Right lung (tissue), 5 donors: ENCODE results near the gene PCMTD2. TPM values are rescaled to one million over a fixed set of nuclear protein-coding genes. Genes with fewer than 3 reads are reported as not detected.

Experiments
- DNase-seq, 2 donors: peaks; one replicate each; pipeline ENCODE4 v3.0.0-alpha.2; 2013
- polyA plus RNA-seq, 5 donors: library from polyadenylated mRNA; unstranded; fragments of 120-200 nt; gene quantifications; one replicate each; pipeline versions ENCODE4 v1.2.1 to v1.2.3, GENCODE V29; 2013; ENCODE audit warnings: inconsistent platforms in 1 of 5, low replicate concordance in 1 of 5; ENCODE audit not compliant: insufficient read length in 5 of 5, insufficient read depth in 1 of 5

Gene PCMTD2
- polyA plus RNA-seq, 5 donors, result 86.2 to 166 (median 138) TPM

- no peak for DNase-seq
Measured at GRCh38 chr20:64254156-64254555, 1.4 kb upstream of the PCMTD2 start.

- DNase-seq, result no peak
Measured at GRCh38 chr20:64254571-64255360, 782 bp upstream of the PCMTD2 start.

DNA sequence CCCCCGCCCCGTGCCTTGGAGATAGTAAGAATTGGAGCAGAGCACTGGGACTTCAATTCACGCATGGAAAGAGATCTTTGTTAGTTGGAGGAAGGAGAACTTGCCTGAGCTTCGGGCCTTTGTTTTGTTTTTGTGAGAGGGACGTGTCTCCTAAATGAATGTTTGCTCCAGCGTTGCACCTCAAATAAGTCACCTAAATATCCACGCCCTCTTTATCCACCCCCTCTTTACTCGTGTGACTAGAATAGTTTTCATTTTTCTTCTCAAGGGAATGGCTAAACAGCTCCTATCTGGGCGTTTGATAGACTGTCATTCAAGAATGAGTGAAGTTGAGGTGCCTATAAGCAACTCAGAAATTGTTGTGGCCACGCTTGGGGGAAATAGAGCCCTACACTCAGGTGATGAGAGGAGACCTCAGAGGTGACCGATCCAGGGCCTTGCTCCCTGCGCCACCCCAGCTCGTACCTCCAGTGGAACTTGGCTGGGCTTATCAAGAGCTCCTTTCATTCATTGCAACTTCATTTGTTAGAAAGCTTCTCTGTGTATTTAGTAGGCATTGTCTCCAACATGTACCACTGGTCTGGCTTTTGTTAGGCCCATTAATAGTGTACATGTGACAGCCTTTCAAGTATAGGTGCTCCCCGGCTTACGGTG is 861 bp downstream of the PCMTD2 start:
- no peak for DNase-seq

- no peak for DNase-seq
Measured at GRCh38 chr20:64257107-64257757, 1.7 kb downstream of the PCMTD2 start.

- no peak for DNase-seq
Measured at GRCh38 chr20:64258071-64258823, 2.7 kb downstream of the PCMTD2 start.

DNA sequence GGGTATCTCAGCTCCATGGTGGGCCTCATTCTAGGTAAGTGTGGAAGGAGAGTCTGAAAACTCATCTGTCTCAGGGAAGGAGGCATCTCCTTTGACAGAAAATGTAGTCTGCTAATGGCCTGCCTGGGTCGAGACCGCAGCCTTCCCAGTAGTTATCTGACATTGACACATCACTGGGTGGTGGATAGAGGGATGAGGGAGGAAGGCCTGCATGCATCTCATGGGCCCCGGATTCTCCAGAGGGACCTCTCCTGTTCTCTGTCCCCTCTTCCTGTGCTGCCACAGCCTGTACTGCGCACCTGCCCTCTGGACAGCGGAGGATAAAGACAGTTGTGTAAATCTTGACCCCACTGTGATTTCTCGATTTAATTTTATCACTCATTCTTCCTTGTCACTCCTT is 4.7 kb downstream of the PCMTD2 start:
- DNase-seq, result no peak

- DNase-seq, result peak; percentile 56 to 83
Measured at GRCh38 chr20:64261138-64261537, 5.6 kb downstream of the PCMTD2 start.

DNA sequence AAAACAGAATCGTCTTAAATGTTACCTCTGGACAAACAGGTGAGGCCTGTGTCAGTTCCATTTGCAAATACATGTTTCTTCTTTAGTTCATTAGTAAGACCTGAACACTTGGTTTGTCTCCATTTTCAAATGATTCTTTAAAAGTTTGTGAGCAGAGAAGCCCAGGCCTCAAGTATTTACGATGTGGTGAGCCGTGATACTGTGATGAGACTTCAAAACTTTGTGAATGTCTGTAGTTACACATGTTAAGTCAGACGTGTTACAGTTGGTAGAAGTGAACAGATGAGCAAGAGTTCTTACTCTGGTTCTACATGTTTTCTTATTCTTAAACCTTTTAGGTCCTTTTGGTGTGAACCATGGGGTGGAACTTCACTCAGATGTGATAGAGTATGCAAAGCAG is 8.5 kb downstream of the PCMTD2 start:
- DNase-seq, result no peak

DNA sequence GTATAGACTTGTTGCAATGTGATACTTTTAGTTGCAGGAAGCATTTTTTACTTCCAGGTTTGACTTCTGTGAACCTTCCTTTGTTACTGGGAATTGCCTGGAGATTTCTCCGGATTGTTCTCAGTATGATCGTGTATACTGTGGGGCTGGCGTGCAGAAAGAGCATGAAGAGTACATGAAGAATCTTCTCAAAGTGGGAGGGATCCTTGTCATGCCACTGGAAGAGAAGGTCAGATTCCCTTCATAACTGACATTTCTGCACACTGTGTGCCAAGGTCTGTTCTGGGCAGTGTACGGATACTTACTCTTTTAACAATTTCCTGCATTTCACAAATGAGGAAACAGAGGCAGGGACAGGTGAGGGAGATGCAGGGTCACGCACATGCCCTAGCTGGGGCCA is 9.7 kb downstream of the PCMTD2 start:
- DNase-seq, result no peak

- no peak for DNase-seq
Measured at GRCh38 chr20:64266988-64267387, 11.4 kb downstream of the PCMTD2 start.

DNA sequence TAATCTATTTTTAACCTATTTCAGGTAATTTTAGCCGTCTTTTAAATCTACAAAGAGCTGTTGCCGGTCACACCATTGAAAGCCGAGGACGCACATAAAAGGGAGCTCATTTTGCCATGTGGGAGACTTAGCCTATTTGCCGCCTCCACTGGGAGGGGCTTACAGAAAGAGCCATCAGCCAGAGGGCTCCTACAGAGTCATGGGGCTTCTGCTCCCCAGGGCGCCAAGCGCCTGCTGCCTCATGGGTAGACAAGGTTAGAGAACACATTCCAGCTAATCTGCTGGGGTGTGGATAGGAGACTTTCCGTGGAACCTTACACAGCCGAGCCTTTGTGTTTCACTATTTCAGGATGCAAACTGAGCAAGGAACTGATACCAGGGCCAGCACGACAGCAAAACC is 12.6 kb downstream of the PCMTD2 start:
- no peak for DNase-seq

DNA sequence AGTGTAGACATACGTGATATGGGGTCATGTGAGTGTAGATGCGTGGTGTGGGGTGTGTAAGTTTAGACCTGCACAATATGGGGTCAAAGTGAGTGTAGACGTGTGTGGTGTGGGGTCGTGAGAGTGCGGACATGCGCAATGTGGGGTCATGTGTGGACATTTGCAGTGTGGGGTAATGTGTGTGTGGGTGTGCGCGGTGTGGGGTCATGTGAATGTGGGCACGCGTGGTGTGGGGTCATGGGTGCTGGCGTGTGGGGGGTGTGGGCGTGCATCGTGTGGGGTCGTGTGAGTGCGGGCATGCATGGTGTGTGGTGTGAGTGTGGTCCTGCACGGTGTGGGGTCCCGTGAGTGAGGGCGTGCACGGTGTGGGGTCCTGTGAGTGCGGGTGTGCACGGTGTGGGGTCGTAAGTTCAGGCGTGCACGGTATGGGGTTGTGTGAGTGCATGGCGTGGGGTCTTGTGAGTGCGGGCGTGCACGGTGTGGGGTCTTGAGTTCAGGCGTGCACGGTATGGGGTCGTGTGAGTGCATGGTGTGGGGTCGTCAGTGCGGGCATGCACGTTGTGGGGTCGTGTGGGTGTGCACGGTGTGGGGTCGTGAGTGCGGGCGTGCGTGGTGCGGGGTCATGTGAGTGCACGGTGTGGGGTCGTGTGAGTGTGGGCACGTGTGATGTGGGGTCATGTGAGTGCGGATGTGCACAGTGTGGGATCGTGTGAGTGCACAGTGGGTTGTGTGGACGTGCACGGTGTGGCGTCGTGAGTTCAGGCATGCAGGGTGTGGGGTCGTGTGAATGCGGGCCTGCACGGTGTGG is 14.3 kb downstream of the PCMTD2 start:
- no peak for DNase-seq

DNA sequence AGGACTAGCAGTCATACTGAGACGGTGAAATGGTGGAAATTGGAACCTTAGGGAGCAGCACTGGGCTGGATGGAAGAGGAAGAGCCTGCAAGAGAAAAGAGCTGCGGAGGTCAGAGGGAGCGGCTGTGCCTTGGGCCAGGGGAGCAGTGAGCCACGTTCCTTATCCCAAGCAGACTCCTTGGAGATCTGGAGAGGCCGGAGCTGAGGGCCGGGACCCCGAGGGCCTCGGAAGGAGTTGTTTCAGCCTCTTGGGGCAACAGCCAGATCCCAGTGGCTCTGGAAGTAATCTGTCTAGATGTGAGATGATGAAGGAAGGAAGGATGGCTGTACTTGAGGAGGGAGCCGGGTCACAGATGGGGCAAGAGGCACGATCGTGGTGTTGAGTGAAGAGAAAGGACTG is 16.1 kb downstream of the PCMTD2 start:
- no peak for DNase-seq

DNA sequence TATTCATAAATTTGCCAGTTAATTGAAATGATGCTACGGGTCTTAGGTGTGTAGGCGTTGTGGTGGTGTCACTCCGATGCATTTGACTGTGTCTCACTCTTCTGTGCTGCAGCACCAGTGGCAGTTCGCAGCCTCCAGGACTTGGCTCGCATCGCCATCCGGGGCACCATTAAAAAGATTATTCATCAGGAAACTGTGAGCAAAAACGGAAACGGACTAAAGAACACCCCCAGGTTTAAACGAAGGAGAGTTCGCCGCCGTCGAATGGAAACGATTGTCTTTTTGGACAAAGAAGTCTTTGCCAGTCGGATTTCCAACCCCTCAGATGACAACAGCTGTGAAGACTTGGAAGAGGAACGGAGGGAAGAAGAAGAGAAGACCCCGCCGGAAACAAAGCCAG is 17.6 kb downstream of the PCMTD2 start:
- DNase-seq, result no peak

DNA sequence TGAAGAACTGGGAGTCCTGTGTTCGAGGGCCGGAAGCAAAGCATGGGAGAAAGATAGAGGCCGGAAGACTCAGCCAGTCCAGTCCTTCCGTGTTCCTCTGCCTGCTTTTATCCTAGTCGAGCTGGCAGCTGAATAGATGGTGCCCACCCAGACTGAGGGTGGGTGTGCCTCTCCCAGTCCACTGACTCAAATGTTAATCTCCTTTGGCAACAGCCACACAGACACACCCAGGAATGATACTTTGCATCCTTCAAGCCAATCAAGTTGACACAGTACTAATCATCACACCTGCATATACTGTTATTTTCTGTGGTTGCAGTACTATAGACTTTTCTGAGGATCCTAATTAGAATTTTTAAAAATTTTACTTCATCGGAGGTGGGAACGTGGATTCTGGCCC is 21.3 kb downstream of the PCMTD2 start:
- no peak for DNase-seq

DNA sequence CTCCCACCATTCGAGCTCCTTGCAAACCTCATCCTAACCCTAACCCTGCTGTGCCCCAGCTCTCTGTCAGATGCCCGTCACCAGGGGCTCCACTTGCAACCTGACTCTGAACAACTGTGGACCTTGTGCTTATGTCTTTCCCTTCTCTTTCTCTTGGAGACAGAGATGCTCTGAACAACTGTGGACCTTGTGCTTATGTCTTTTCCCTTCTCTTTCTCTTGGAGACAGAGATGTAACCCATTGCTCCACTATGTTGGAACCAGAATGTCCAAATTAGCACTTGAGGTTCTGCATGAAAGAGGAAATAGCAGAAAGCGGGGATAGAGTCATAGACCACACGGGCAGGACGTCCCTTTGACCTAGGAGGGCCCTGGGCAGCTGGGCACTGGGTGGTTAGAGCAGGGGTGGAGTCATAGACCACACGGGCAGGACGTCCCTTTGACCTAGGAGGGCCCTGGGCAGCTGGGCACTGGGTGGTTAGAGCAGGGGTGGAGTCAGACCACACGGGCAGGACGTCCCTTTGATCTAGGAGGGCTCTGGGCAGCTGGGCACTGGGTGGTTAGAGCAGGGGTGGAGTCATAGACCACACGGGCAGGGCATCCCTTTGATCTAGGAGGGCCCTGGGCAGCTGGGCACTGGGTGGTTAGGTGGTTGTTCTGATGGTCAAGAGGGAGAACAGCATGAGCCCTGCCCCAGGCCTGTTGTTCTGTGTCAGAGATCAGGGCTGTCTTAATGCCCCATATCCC is 22.2 kb downstream of the PCMTD2 start:
- DNase-seq, result no peak

GRCh38 chr20:64278317-64278681 is 22.8 kb downstream of the PCMTD2 start:
- DNase-seq, result no peak

DNA sequence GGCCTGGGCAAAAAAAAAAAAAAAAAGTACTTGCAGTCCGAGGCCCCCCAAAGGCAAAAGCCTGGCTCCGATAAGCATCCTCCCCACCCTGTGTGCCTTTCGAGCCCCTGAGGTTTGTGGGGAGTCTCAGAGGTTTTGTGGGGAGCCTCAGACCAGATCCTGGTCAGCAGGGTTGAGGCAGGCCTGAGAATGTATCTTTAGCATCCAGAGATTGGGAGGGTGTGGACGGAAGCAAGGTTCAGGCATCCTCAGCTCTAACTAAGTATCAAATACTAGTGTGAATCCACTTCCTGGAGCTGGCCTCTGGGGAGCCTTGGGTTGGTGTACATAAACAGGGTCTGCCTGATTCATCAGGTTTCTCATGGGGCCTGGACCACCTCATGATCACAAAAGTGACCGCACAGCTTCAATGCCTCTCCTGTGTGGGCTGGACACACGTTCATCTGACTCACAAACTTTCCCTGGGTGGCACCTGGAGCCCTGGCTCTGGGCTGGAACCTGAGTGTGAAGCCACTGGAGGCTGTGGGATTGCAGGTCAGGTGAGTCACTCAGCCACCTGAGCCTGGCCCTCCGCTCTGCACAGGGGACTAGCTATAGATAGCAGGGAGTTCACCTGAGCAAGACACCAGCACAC is 24.4 kb downstream of the PCMTD2 start:
- no peak for DNase-seq

DNA sequence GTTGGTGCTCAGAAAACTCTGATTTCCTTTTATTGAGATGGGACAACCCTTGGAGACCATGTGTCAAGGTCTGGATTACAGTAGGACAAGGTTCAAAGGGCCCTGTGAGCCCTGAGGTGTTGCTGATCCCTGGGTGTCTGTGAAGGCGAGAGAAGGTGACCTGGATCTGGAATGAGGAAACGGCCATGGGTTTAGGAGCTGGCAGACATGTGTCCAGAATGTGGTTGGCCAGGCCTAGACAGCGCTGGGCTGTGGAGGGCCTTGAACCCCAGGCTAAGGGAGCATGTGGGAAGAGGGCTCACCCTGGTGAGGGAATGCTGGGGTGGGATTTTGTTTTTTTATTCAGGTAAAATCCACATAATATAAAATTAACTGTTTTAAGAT is 24.9 kb downstream of the PCMTD2 start:
- DNase-seq, result no peak

- no peak for DNase-seq
Measured at GRCh38 chr20:64283646-64284045, 28.1 kb downstream of the PCMTD2 start.
